Smooth muscle cell (in vitro differentiated cells): ENCODE data around the gene UROC1. TPM values are rescaled to one million over a fixed set of nuclear protein-coding genes. Genes with fewer than 3 reads are reported as not detected.

ENCODE experiments used
- DNase-seq: peaks from one replicate; lab custom pipeline; 2025; ENCODE audit not compliant: unreplicated experiment; lab: John Stamatoyannopoulos, UW
- H2AFZ ChIP-seq: fragments of 200-600 bp; sonication (generic); 2 replicates; pipeline ENCODE4 v1.6.0; 2016; ENCODE audit warnings: antibody characterized with exemption, low read depth, mild to moderate bottlenecking
- H3F3A ChIP-seq: fragments of 200-600 bp; sonication (generic); 2 replicates; pipeline ENCODE4 v1.6.0; 2017; ENCODE audit warnings: antibody characterized with exemption, low read depth
- H3K27ac ChIP-seq: fragments of 200-600 bp; sonication (generic); 2 replicates; pipeline ENCODE4 v1.5.1; 2016; ENCODE audit warnings: low read depth, mild to moderate bottlenecking
- H3K27me3 ChIP-seq: fragments of 200-600 bp; sonication (generic); 2 replicates; pipeline ENCODE4 v1.6.1; 2016; ENCODE audit warnings: low read depth, mild to moderate bottlenecking
- H3K36me3 ChIP-seq: fragments of 200-600 bp; sonication (generic); 2 replicates; pipeline ENCODE4 v1.5.1; 2016; ENCODE audit warnings: low read depth
- H3K4me1 ChIP-seq: fragments of 200-600 bp; sonication (generic); 2 replicates; pipeline ENCODE4 v1.5.1; 2016; ENCODE audit warnings: low read depth
- H3K4me2 ChIP-seq: fragments of 200-600 bp; sonication (generic); 2 replicates; pipeline ENCODE4 v1.6.0; 2016; ENCODE audit warnings: mild to moderate bottlenecking
- H3K4me3 ChIP-seq: fragments of 200-600 bp; sonication (generic); 2 replicates; pipeline ENCODE4 v1.5.1; 2016; ENCODE audit warnings: mild to moderate bottlenecking
- H3K79me2 ChIP-seq: fragments of 200-600 bp; sonication (generic); 2 replicates; pipeline ENCODE4 v1.6.0; 2016; ENCODE audit warnings: low read depth, mild to moderate bottlenecking
- H3K9ac ChIP-seq: fragments of 200-600 bp; sonication (generic); 2 replicates; pipeline ENCODE4 v1.6.0; 2016; ENCODE audit warnings: low read depth
- H3K9me3 ChIP-seq: fragments of 200-600 bp; sonication (generic); replicated peaks from 2 replicates; pipeline ENCODE4 v1.5.1; 2016; ENCODE audit warnings: low read depth
- H4K20me1 ChIP-seq: fragments of 200-600 bp; sonication (generic); 2 replicates; pipeline ENCODE4 v1.6.0; 2016; ENCODE audit warnings: low read depth
- WGBS: methylation state at CpG from one replicate; pipeline ENCODE4 v1.1.7; 2016; ENCODE audit warnings: low lambda C conversion rate; 5-methylcytosine and 5-hydroxymethylcytosine counted together
- polyA plus RNA-seq: library from polyadenylated mRNA; unstranded; fragments of >200 nt; fragmentation: Nextera tagmentation; extraction: Ambion mirVana; gene quantifications from 2 replicates; pipeline ENCODE4 v1.2.1, GENCODE V29; 2016
- total RNA-seq: library from RNA; depleted of rRNA; stranded (reverse); fragments of >200 nt; gene quantifications from 2 replicates; pipeline ENCODE4 v1.2.3, GENCODE V29; 2014
- TF ChIP-seq, protein P1 (sequence below): fragments of 200-600 bp; sonication (generic); IDR thresholded peaks from 2 replicates; pipeline ENCODE4 v1.5.1; 2017; ENCODE audit warnings: borderline replicate concordance, mild to moderate bottlenecking, antibody characterized with exemption; ENCODE audit not compliant: insufficient read depth, poor library complexity, severe bottlenecking

Gene UROC1
- total and polyA plus RNA-seq, 2 experiments from 2014 or later, result not detected

DNA sequence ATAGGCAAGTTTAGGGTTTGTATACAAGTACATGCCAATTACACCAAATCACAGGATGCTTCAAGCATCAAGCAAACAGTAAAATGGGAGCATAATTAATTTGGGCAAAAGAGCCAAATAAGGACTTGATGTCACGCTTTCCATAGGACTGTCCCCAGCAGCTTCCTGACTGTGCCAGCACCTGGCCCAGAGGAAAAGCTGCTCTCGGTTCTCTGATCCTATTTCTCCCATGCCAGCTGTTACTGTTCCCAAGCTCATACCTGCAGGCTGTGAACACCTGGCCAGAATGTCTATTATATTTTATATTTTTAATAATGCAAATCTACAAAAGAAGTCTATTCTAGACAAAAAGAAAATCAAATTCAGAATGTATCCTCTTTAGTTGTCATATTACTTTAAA lies 54.1 kb downstream of the UROC1 start:
- peaks cover 60% of the 10 kb centered on the region for H4K20me1 ChIP-seq
- no peak overlapping the region for H3K4me2 ChIP-seq
- no peaks in the 10 kb centered on the region for H3K9me3 ChIP-seq
- H3K79me2 ChIP-seq, result peaks cover 18% of the 10 kb centered on the region
- H3F3A ChIP-seq, result no peaks in the 10 kb centered on the region
- H3K27me3 ChIP-seq, result no peaks in the 10 kb centered on the region
- no peak overlapping the region for H3K9ac ChIP-seq
- no peak overlapping the region for H3K27ac ChIP-seq
- H3K4me3 ChIP-seq, result no peak overlapping the region
- peaks cover 18% of the 10 kb centered on the region for H3K36me3 ChIP-seq
- 94% methylated on average over 2 of the region's 2 CpGs for WGBS
- no peak overlapping the region for H2AFZ ChIP-seq
- TF ChIP-seq, protein P1, sequence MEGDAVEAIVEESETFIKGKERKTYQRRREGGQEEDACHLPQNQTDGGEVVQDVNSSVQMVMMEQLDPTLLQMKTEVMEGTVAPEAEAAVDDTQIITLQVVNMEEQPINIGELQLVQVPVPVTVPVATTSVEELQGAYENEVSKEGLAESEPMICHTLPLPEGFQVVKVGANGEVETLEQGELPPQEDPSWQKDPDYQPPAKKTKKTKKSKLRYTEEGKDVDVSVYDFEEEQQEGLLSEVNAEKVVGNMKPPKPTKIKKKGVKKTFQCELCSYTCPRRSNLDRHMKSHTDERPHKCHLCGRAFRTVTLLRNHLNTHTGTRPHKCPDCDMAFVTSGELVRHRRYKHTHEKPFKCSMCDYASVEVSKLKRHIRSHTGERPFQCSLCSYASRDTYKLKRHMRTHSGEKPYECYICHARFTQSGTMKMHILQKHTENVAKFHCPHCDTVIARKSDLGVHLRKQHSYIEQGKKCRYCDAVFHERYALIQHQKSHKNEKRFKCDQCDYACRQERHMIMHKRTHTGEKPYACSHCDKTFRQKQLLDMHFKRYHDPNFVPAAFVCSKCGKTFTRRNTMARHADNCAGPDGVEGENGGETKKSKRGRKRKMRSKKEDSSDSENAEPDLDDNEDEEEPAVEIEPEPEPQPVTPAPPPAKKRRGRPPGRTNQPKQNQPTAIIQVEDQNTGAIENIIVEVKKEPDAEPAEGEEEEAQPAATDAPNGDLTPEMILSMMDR, result no peak
- no peaks in the 10 kb centered on the region for H3K4me1 ChIP-seq
- DNase-seq, result no peak

- Histone ChIP-seq H3K4me3 (no peak overlapping the region), H3K27ac (no peak overlapping the region), H3K79me2 (peaks cover 9% of the 10 kb centered on the region), H3K36me3 (peaks cover 21% of the 10 kb centered on the region), H4K20me1 (peaks cover 59% of the 10 kb centered on the region), H3K4me1 (no peaks in the 10 kb centered on the region), H3K9me3 (no peaks in the 10 kb centered on the region), H3K27me3 (no peaks in the 10 kb centered on the region), H3F3A (no peaks in the 10 kb centered on the region), H3K4me2 (no peak overlapping the region), H2AFZ (no peak overlapping the region), H3K9ac (no peak overlapping the region)
- TF ChIP-seq, protein P1, result no peak
- WGBS, result 97% methylated on average over 17 of the region's 17 CpGs
- DNase-seq, result no peak
These were observed 56.0 kb downstream of the UROC1 start for GRCh38 chr3:126461450-126462070.

- peaks cover 59% of the 10 kb centered on the region for H4K20me1 ChIP-seq
- H3K79me2 ChIP-seq, result peaks cover 11% of the 10 kb centered on the region
- H3K4me2 ChIP-seq, result no peak overlapping the region
- H3K4me1 ChIP-seq, result no peaks in the 10 kb centered on the region
- H3K9ac ChIP-seq, result no peak overlapping the region
- 94% methylated on average over 7 of the region's 7 CpGs for WGBS
- H2AFZ ChIP-seq, result no peak overlapping the region
- H3K36me3 ChIP-seq, result peaks cover 18% of the 10 kb centered on the region
- no peak overlapping the region for H3K4me3 ChIP-seq
- DNase-seq, result no peak
- H3F3A ChIP-seq, result no peaks in the 10 kb centered on the region
- TF ChIP-seq, protein P1, result no peak
- H3K9me3 ChIP-seq, result no peaks in the 10 kb centered on the region
- H3K27me3 ChIP-seq, result no peaks in the 10 kb centered on the region
- no peak overlapping the region for H3K27ac ChIP-seq
These were observed 57.2 kb downstream of the UROC1 start for GRCh38 chr3:126460381-126460780.

GRCh38 chr3:126459763-126460127 lies 57.8 kb downstream of the UROC1 start:
- H4K20me1 ChIP-seq, result peaks cover 60% of the 10 kb centered on the region
- H3K4me3 ChIP-seq, result no peak overlapping the region
- DNase-seq, result no peak
- TF ChIP-seq, protein P1, result no peak
- H3K4me2 ChIP-seq, result no peak overlapping the region
- H3F3A ChIP-seq, result no peaks in the 10 kb centered on the region
- H3K9ac ChIP-seq, result no peak overlapping the region
- H3K27me3 ChIP-seq, result no peaks in the 10 kb centered on the region
- no peak overlapping the region for H2AFZ ChIP-seq
- H3K36me3 ChIP-seq, result peaks cover 18% of the 10 kb centered on the region
- no peak overlapping the region for H3K27ac ChIP-seq
- no peaks in the 10 kb centered on the region for H3K4me1 ChIP-seq
- H3K79me2 ChIP-seq, result peaks cover 11% of the 10 kb centered on the region
- WGBS, result 96% methylated on average over 9 of the region's 9 CpGs
- H3K9me3 ChIP-seq, result no peaks in the 10 kb centered on the region
